GM12801 (cell line): Measurements from ENCODE around the gene ANXA6.

Source experiments
- CTCF ChIP-seq: IDR thresholded peaks from one replicate; pipeline ENCODE4 v1.5.1; 2011; ENCODE audit warnings: control low read depth; ENCODE audit not compliant: insufficient read length; ENCODE audit errors: extremely low read depth

ANXA6 gene

DNA sequence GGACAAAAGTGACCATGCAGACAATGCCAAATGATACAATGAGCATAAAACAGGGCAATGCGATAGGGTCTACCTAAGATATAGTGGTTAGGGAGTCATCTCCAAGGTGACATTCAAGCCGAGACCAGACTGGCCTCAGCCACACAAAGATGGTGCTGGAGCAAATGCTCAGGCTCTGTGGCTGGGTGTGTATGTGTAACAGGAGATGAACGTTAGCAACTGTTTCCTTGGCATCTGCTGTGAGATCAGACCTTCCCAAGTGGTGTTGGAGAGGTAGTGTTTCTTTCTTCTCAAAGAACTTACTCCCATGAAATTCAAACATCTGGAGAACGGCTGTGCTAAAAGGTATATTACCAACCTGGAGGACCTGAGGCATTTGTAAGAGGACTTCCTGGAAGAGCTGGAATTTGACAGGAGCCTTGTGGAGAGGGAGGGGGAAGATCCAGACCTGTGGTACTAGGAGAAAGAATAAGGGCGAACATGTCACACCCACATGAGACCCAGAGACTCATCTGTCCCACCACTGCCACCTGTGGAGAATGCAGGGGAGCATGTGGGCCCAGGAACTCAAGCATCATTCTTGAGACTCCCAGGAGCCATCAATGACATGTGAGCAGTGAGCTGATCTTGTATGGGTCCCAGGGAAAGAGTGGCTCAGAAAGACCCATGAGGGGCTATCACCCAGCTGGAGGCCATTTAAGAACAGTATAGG is 21.4 kb upstream of the ANXA6 start:
- no peak for TF ChIP-seq CTCF

DNA sequence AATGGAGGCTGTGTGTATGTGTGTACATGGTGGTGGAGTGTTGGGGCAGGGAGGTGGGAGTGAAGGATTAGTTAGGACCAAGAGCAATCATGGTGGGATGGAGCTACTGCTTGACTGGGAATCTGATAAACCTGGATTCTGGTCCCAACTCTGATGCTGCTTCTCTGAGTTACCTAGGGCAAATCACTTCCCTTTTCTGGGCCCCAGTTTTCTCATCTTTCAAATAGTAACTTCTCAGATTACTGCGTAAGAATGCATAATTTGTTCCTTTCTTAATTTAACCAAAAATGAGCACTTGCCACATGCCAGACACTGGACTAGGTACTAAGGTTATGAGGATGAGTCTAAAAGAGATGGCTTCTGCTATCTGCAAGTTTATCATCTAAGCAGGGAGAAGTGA is 20.8 kb upstream of the ANXA6 start:
- TF ChIP-seq CTCF = no peak

GRCh38 chr5:151174612-151175101 is 17.1 kb upstream of the ANXA6 start:
- no peak for TF ChIP-seq CTCF

DNA sequence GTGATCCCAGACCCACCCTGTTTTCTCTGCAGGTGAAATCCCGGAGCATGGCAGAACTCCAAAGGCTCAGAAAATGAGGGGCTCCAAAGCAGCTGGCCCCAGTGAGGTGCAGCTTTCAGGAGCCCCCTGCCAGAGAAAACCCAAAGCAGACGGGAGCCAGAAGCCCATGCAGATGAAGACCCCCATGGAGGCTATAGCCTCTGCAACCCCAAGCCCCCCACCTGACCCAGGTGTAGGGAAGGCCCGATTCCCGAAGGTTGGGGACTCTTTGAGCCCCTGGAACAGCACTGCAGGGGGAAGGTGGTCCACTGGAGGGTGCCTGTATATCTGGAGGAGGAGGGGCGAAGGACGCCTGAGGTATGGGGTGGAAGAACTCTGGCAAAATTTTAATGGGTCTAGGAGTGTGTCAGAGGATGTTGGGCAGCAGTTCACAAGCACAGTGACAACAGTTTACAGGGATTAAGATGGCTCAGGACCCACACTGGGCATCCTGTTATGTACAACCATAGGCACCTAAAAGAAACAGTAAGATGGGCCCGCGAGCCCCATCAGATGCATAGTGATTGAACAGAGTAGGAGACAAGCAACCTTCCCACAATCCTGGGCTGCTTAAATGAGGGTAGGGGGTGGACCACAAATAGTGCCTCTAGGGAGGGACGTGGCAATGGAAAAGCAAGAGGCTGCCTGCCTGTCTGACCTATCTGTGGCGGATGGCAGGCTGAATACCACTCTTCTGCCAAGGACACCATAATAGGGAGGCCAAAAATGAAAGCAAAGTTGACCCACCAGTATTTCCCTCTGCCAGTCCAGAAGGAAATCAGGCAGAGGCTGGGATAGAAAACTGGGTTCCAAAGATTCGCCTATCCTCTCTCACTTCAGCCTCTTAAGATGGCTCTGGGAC is 16.4 kb upstream of the ANXA6 start:
- TF ChIP-seq CTCF = no peak

DNA sequence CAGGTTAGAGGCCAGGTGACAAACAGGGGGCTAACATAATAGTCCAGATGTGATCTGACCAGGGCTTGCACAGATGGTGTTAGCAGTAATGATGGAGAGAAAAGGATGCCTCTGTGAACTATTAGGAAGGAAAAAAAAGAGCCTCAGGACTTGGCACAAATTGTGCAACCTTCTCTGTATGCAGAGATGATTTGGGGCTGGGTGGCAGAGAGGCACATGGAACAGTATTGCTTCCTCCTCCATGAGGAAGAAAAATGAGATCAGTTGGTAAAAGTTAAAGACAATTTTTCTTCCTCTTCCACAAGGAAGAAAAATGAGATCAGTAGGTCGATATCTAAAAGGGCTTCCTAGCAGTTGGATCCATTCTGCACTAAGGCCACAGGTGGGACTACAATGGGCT is 13.9 kb upstream of the ANXA6 start:
- no peak for TF ChIP-seq CTCF

GRCh38 chr5:151168602-151169344 is 11.2 kb upstream of the ANXA6 start:
- no peak for TF ChIP-seq CTCF

DNA sequence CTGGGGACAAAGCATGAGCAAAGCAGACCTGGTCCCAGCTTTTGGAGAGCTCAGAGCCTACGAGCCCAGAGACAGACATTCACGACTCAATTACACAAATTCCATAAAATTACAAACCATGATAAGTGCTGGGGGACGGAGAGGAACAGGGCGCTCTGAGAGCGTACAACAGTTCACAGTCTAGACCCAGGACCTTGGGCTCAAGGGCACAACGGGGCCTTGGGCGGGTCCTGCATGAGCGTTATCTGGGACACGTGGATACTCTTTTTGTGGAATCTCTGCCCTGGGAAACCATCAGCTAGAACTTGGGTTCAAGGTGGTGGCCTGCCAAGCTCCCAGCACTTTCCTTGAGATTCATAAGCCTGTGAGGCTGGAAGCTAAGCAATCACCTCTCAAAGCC is 9.4 kb upstream of the ANXA6 start:
- no peak for TF ChIP-seq CTCF
